OCI-M2 (cell line): Measurements from ENCODE around the gene AQP2.

ENCODE experiments used
- DNase-seq: peaks from one replicate; lab custom pipeline; 2025; ENCODE audit not compliant: unreplicated experiment; lab: John Stamatoyannopoulos, UW

Gene AQP2

GRCh38 chr12:49920241-49920914, 30.2 kb upstream of the AQP2 start:
- no peak for DNase-seq

- DNase-seq: no peak
These were observed 29.6 kb upstream of the AQP2 start for GRCh38 chr12:49920915-49921286.

- no peak for DNase-seq
These were observed 29.2 kb upstream of the AQP2 start for GRCh38 chr12:49921299-49921698.

GRCh38 chr12:49921936-49922335, 28.6 kb upstream of the AQP2 start:
- DNase-seq: no peak

- no peak for DNase-seq
These were observed 28.0 kb upstream of the AQP2 start for GRCh38 chr12:49922349-49923034.

- DNase-seq: no peak
These were observed 27.4 kb upstream of the AQP2 start for GRCh38 chr12:49923035-49923644.

- no peak for DNase-seq
These were observed 26.5 kb upstream of the AQP2 start for GRCh38 chr12:49923880-49924556.

- no peak for DNase-seq
These were observed 25.8 kb upstream of the AQP2 start for GRCh38 chr12:49924628-49925246.

GRCh38 chr12:49925433-49926204, 24.9 kb upstream of the AQP2 start:
- no peak for DNase-seq

- no peak for DNase-seq
These were observed 22.1 kb upstream of the AQP2 start for GRCh38 chr12:49928471-49928870.

GRCh38 chr12:49929581-49929980, 21.0 kb upstream of the AQP2 start:
- DNase-seq: no peak

GRCh38 chr12:49930515-49931288, 19.8 kb upstream of the AQP2 start:
- DNase-seq: no peak

GRCh38 chr12:49932023-49932422, 18.5 kb upstream of the AQP2 start:
- DNase-seq: no peak

GRCh38 chr12:49932533-49933130, 17.9 kb upstream of the AQP2 start:
- no peak for DNase-seq

- DNase-seq: no peak
These were observed 16.7 kb upstream of the AQP2 start for GRCh38 chr12:49933796-49934195.

GRCh38 chr12:49934505-49934904, 16.0 kb upstream of the AQP2 start:
- no peak for DNase-seq

GRCh38 chr12:49936925-49937324, 13.6 kb upstream of the AQP2 start:
- DNase-seq: no peak

GRCh38 chr12:49937639-49938300, 12.8 kb upstream of the AQP2 start:
- no peak for DNase-seq

- DNase-seq: no peak
These were observed 11.2 kb upstream of the AQP2 start for GRCh38 chr12:49939307-49939706.
